CD1c-positive myeloid dendritic cell (primary cell): ENCODE data around the gene SLC25A25.
A peak's percentile ranks its signal among the peaks of the same experiment; 100 is the strongest.
"Not testable (repeated sequence)": the region's sequence is repeated elsewhere in the genome, so short reads cannot be mapped to it uniquely, and the experiment has no call there.

Experiments used
- DNase-seq: peaks from one replicate; pipeline ENCODE4 v3.0.0-alpha.2; 2016; ENCODE audit errors: extremely low spot score

The SLC25A25 gene

GRCh38 chr9:128109050-128109709 lies 41.1 kb downstream of the SLC25A25 start:
- DNase-seq, result no peak

- not testable (repeated sequence) for DNase-seq
These were observed 43.7 kb downstream of the SLC25A25 start for GRCh38 chr9:128111726-128112125.

GRCh38 chr9:128113526-128114325 lies 45.7 kb downstream of the SLC25A25 start:
- DNase-seq, result no peak

- DNase-seq, result no peak
These were observed 46.5 kb downstream of the SLC25A25 start for GRCh38 chr9:128114326-128115186.

GRCh38 chr9:128115187-128116103 lies 47.4 kb downstream of the SLC25A25 start:
- DNase-seq, result peak; percentile 94

GRCh38 chr9:128116104-128117083 lies 48.4 kb downstream of the SLC25A25 start:
- no peak for DNase-seq

- peak; percentile 98 for DNase-seq
These were observed 49.8 kb downstream of the SLC25A25 start for GRCh38 chr9:128117613-128118471.

- DNase-seq, result no peak
These were observed 50.4 kb downstream of the SLC25A25 start for GRCh38 chr9:128118472-128118857.

GRCh38 chr9:128118971-128119665 lies 51.1 kb downstream of the SLC25A25 start:
- DNase-seq, result no peak

- no peak for DNase-seq
These were observed 52.2 kb downstream of the SLC25A25 start for GRCh38 chr9:128120061-128120740.

- DNase-seq, result no peak
These were observed 52.9 kb downstream of the SLC25A25 start for GRCh38 chr9:128120741-128121465.

GRCh38 chr9:128121466-128121810 lies 53.4 kb downstream of the SLC25A25 start:
- DNase-seq, result no peak

GRCh38 chr9:128121924-128122808 lies 54.1 kb downstream of the SLC25A25 start:
- DNase-seq, result no peak

GRCh38 chr9:128122809-128123175 lies 54.8 kb downstream of the SLC25A25 start:
- DNase-seq, result no peak

- no peak for DNase-seq
These were observed 55.5 kb downstream of the SLC25A25 start for GRCh38 chr9:128123451-128124080.

- no peak for DNase-seq
These were observed 56.4 kb downstream of the SLC25A25 start for GRCh38 chr9:128124451-128124850.
